Brain microvascular endothelial cell (primary cell): ENCODE measurements around the gene CST4.
"Not testable (repeated sequence)": the region's sequence is repeated elsewhere in the genome, so short reads cannot be mapped to it uniquely, and the experiment has no call there.

ENCODE experiments used
- DNase-seq: peaks from one replicate; pipeline ENCODE4 v3.0.0-alpha.2; 2020
- H3K27ac ChIP-seq: fragments of 250-450 bp; sonication (Bioruptor Pico); 2 replicates; pipeline ENCODE4 v1.5.1; 2020; ENCODE audit warnings: mild to moderate bottlenecking, moderate library complexity
- H3K27me3 ChIP-seq: fragments of 250-450 bp; sonication (Bioruptor Pico); replicated peaks from 2 replicates; pipeline ENCODE4 v1.5.1; 2020; ENCODE audit warnings: mild to moderate bottlenecking
- H3K36me3 ChIP-seq: fragments of 250-450 bp; sonication (Bioruptor Pico); replicated peaks from 2 replicates; pipeline ENCODE4 v1.5.1; 2020; ENCODE audit warnings: mild to moderate bottlenecking
- H3K4me3 ChIP-seq: 2 replicates; pipeline ENCODE4 v1.5.1; 2011; ENCODE audit warnings: low read depth, mild to moderate bottlenecking, control low read depth, low read length, moderate library complexity
- CTCF ChIP-seq: IDR thresholded peaks from 2 replicates; pipeline ENCODE4 v1.5.1; 2011; ENCODE audit warnings: low read depth, mild to moderate bottlenecking, moderate library complexity, low read length, control low read depth, inconsistent platforms; ENCODE audit errors: missing control alignments
- in situ Hi-C: cut with HindIII; loops from 2 replicates; pipeline ENCODE4 v1.10.0; 2017; ENCODE audit warnings: low sequenced_read_pairs, low pct_ligation_motif_present

The CST4 gene

GRCh38 chr20:23636182-23636907 lies 52.5 kb downstream of the CST4 start:
- in situ Hi-C loops, result no loop called here
- no peak for DNase-seq
- H3K4me3 ChIP-seq, result peak overlapping the region; percentile 76
- no peaks in the 10 kb centered on the region for H3K27me3 ChIP-seq
- H3K36me3 ChIP-seq, result peaks cover 27% of the 10 kb centered on the region
- TF ChIP-seq CTCF, result no peak
- H3K27ac ChIP-seq, result no peak overlapping the region

GRCh38 chr20:23635768-23636090 lies 53.1 kb downstream of the CST4 start:
- H3K27ac ChIP-seq, in situ Hi-C loops, DNase-seq, H3K27me3 ChIP-seq: not testable (repeated sequence)
- H3K36me3 ChIP-seq, result peaks cover 27% of the 10 kb centered on the region
- H3K4me3 ChIP-seq, result peak overlapping the region; percentile 76
